ENCODE data around the gene OR10H1.

OR10H1 gene

DNA sequence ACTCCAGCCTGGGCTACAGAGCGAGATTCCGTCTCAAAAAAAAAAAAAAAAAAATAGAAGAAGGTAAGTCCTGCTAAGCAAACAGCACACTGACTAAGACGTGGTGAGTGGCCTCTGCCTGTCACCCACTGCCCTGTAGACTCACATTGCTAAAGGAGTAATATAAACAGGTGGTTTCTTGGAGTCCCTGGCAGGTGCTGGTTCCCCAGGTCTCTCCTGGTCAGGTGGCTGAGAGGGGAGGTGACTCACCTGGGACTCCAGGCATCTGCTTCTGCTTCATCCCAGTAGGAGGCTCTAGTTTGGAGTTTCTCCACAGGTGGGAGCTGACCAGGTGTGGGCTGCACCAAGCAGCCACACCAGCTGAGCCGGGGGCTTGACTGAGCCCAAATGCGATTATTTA lies at the start of gene OR10H1:
OR10H1 (minus strand) TSS at position 359 of the 400 bp plus-strand sequence. CDS start 7,627 bp downstream, outside the sequence.
- TF ChIP-seq, protein P1, sequence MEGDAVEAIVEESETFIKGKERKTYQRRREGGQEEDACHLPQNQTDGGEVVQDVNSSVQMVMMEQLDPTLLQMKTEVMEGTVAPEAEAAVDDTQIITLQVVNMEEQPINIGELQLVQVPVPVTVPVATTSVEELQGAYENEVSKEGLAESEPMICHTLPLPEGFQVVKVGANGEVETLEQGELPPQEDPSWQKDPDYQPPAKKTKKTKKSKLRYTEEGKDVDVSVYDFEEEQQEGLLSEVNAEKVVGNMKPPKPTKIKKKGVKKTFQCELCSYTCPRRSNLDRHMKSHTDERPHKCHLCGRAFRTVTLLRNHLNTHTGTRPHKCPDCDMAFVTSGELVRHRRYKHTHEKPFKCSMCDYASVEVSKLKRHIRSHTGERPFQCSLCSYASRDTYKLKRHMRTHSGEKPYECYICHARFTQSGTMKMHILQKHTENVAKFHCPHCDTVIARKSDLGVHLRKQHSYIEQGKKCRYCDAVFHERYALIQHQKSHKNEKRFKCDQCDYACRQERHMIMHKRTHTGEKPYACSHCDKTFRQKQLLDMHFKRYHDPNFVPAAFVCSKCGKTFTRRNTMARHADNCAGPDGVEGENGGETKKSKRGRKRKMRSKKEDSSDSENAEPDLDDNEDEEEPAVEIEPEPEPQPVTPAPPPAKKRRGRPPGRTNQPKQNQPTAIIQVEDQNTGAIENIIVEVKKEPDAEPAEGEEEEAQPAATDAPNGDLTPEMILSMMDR (IDR thresholded peaks at IDR 0.05) = no peak

GRCh38 chr19:15864824-15865223 lies 49.4 kb upstream of the OR10H1 start:
- Histone ChIP-seq H3K4me3 (no peak overlapping the region), H3K27ac (no peak overlapping the region)
- TF ChIP-seq, protein P1 (IDR thresholded peaks at IDR 0.05) = no peak
- no peak for DNase-seq (ENCODE audit: low spot score)

More for the DNA sequence above, at the start of gene OR10H1:
- no peak for DNase-seq (ENCODE audit: low spot score)
- Histone ChIP-seq H3K27ac (no peak within 1 kb of the TSS), H3K4me3 (no peak within 1 kb of the TSS)

- no peak overlapping the region for H3K27ac ChIP-seq
- TF ChIP-seq, protein P1 (IDR thresholded peaks at IDR 0.05) = no peak
- no peak for DNase-seq (ENCODE audit: low spot score)
- no peak overlapping the region for H3K4me3 ChIP-seq
Observed at GRCh38 chr19:15863272-15863671, 47.8 kb upstream of the OR10H1 start.

DNA sequence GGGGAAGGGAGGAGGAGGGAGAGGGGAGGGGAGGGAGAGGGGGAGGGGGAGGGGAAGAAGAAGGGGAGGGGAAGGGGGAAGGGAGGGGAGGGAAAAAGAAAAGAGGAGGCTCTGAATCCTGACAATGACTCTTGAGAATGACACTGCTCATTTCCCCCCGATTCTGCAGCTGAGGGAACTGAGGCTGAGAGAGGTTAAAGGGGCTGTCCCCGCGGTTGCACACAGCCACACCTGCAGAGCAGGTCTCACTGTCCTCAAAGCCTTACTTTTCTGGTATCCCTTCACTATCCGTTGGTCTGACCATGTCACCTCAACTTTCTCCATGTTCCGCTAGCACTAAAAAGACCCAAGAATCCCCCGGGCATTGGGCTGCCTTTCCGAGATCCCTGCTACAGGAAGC lies 47.0 kb upstream of the OR10H1 start:
- TF ChIP-seq, protein P1 (IDR thresholded peaks at IDR 0.05) = no peak
- no peak for DNase-seq (ENCODE audit: low spot score)
- Histone ChIP-seq H3K4me3 (no peak overlapping the region), H3K27ac (no peak overlapping the region)

DNA sequence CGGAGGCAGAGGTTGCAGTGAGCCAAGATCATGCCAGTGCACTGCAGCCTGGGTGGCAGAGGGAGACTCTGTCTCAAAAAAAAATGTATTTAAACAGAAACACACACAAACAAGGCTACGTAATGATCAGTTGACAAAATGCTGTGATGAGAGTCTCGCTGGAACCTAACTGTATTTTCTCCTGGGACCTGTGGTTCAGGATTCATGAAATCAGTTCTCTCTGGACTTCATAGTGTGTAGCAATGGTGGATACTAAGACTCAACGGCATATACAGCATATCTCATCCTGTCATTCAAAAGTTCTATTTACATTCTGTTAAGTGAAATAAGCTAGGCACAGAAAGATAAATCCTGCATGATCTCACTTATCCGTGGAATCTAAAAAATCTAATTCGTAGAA lies 45.1 kb upstream of the OR10H1 start:
- TF ChIP-seq, protein P1 (IDR thresholded peaks at IDR 0.05) = no peak
- no peak overlapping the region for H3K27ac ChIP-seq
- H3K4me3 ChIP-seq = no peak overlapping the region
- no peak for DNase-seq (ENCODE audit: low spot score)

DNA sequence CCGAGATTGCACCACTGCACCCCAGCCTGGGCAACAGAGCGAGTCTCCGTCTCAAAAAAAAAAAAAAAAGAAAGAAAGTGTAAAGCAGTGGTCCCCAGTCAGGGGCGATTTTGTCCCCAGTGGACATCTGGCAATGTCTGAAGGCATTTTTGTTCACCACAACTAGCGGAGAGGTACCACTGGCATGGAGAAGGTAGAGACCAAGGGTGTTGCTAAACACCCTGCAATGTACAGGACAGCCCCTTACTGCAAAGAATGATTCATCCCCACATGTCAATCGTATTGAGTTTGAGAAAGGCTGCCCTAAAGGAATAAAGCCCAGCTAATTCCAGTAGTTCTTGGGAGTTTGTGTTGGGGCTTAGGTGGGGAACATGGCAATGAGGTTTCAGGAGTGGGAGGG lies 43.7 kb upstream of the OR10H1 start:
- H3K27ac ChIP-seq = no peak overlapping the region
- TF ChIP-seq, protein P1 (IDR thresholded peaks at IDR 0.05) = no peak
- DNase-seq (ENCODE audit: low spot score) = no peak
- no peak overlapping the region for H3K4me3 ChIP-seq

DNA sequence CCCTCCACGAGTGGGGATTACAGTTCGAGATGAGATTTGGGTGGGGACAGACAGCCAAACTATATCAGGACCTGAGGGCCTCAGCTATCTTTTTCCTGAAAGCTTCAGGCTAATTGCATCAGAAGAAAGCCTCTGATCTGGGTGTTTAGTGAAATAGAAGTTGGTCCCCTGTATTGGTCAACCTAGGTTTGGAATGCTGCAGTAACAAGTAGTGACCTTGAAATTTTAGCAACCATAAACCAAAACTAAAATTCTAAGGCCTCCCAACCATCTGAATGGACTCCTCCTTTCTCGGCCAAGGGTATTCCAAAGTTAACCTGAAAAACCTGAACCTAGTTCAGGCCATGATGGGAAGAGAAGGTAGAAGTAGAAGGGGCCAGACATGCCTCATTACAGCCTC lies 34.9 kb upstream of the OR10H1 start:
- Histone ChIP-seq H3K4me3 (no peak overlapping the region), H3K27ac (no peak overlapping the region)
- TF ChIP-seq, protein P1 (IDR thresholded peaks at IDR 0.05) = no peak
- DNase-seq (ENCODE audit: low spot score) = no peak

Data from coronary artery (tissue), 2 donors.